HG02798 (cell line): Measurements from ENCODE around the gene ADCY9.
"Not testable (repeated sequence)": the region's sequence is repeated elsewhere in the genome, so short reads cannot be mapped to it uniquely, and the experiment has no call there.

Source experiments
- ATAC-seq: cut with Tn5 transposase; IDR thresholded peaks from one replicate; pipeline ENCODE4 v1.9.1; 2021; ENCODE audit warnings: mild to moderate bottlenecking; ENCODE audit not compliant: unreplicated experiment, poor library complexity

Gene ADCY9

DNA sequence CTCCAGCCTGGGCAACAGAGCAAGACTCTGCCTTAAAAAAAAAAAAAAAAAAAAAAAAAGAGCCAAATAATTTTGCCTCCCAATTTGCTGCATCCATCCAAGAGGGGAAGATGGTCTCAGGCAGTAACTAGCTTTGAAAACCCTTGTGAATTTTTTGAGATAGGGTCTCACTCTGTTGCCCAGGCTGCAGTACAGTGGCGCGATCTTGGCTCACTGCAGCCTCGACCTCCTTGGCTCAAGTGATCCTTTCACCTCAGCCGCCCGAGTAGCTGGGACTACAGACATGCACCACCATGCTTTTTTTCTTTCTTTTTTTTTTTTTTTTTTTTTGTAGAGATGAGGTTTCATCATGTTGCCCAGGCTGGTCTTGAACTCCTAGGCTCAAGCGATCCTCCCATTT, 70.7 kb downstream of the ADCY9 start:
- ATAC-seq: not testable (repeated sequence)

DNA sequence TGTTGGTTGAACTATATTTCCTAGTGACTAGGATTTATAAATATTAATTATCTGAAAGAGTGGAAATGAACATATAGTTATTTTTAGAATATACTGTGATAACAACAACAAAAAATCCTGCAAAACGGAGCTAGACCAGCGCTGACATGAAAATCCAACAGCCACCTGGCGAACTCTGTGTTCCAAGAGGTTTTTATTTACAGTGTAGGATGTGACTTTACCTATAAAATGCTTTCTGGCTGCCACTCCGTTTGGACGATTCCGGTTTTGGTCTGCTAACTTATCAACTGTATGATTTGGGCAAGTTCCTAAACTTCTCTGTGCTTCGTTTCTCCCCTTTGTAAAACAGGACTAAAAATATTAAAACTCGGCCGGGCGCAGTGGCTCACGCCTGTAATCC, 73.7 kb downstream of the ADCY9 start:
- no peak for ATAC-seq

GRCh38 chr16:4038448-4038847, 77.8 kb downstream of the ADCY9 start:
- no peak for ATAC-seq

- ATAC-seq: not testable (repeated sequence)
Observed at GRCh38 chr16:4036952-4037351, 79.3 kb downstream of the ADCY9 start.

GRCh38 chr16:4034963-4035362, 81.3 kb downstream of the ADCY9 start:
- ATAC-seq: no peak

GRCh38 chr16:4033951-4034350, 82.3 kb downstream of the ADCY9 start:
- no peak for ATAC-seq

- ATAC-seq: no peak
Observed at GRCh38 chr16:4032768-4033167, 83.5 kb downstream of the ADCY9 start.

DNA sequence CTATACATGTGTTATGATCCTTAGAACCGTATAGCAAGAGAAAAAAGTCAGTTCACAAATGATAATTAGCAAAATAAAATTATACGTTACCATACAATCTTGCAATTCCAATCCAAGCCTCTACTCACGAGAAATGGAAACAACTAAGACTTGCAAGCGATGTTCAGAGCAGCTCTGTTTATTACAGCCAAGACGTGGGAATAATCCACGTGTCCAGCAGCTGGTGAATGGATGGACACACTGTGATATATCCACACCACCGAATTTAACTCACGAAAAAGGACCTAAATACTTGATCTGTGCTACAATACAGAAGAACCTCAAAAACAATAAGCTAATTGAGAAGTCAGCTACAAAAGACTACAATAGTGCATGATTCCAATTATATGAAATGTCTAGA, 88.1 kb downstream of the ADCY9 start:
- ATAC-seq: no peak

DNA sequence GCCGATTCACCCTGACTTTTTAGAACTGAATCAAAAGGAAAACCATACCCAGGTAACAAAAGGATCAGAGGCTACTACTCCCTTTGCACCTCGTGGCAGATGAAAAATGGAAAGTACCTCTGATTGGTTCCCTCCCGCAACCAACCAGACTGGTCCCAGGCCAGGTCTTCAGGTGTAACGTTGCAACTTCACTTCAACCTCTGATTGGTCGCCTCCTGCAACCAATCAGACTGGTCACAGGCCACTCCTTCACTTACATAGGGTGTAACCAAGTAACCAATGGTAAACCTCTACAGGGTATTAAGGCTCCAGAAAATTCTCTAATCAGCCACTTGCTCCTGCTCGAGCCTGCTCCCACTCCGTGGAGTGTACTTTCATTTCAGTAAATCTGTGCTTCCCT, 89.4 kb downstream of the ADCY9 start:
- ATAC-seq: no peak

DNA sequence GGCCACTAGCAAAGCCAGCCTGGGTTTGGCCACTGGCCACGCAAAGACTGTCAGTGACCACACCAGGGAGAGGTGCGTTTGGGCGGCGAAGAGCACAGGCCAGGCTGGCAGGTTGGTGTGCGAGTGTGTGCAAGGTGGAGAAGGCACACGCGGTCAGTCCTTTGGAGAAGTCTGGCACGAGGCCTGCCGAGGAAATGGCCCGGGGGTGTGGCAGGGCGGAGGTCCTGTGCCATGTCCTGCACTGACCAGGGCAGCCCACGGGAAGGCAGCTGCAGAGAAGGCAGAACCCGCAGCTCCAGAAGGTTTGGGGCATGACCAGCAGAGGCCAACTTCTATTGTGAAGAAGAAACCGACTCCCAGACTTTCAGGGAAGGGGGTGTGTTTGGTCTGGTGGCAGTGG, 90.8 kb downstream of the ADCY9 start:
- no peak for ATAC-seq

DNA sequence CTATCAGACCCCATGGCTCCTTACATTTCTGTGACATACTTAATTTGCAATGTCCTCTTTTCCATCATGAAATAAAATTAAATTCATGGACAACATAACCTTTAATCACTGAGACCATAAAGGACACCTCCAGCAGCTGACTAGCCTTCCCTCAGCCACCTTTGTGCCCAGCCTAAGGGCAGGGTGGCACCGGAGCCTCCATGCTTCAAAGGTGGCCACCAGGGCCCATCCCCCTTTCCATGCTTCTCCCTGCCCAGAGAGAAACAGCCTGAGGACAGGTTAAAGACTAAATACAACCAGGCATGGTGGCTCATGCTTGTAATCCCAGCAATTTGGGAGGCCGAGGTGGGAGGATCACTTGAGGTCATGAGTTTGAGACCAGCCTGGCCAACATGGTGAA, 94.3 kb downstream of the ADCY9 start:
- ATAC-seq: no peak

GRCh38 chr16:4021070-4021779, 95.0 kb downstream of the ADCY9 start:
- ATAC-seq: no peak

GRCh38 chr16:4019371-4019791, 96.9 kb downstream of the ADCY9 start:
- ATAC-seq: no peak

DNA sequence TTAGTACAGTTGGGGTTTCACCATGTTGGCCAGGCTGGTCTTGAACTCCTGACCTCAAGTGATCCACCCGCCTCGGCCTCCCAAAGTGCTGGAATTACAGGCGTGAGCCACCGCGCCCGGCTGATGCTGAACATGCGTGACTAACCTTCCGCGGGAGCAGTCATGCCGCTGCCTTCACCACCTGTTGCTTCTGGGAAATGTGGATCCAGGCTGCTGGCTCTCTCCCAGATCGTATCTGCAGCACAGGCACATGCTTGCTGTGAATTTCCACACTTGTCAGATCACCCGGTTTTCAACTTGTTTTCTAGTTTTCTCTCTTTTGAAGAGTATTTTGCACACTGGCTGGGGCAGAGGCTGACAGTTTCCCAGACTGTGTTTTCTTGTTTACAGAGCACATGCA, 97.9 kb downstream of the ADCY9 start:
- ATAC-seq: no peak

GRCh38 chr16:4017807-4018206, 98.4 kb downstream of the ADCY9 start:
- no peak for ATAC-seq

DNA sequence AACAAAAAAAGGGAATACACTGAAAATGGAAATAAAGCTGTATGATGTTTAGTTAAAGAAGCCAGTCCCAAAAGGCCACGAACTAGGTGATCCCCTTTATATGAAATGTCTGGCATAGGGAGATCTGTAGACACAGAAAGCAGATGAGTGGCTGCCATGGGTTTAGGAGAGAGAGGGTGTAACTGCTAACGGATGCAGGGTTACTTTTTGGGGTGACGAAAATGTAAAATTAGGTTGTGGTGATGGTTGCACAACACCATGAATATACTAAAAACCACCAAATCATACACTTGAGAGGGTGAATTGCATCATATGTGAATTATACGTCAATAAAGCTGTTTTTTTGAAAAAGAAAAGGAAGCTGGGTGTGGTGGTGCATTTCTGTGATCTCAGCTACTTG, 99.6 kb downstream of the ADCY9 start:
- no peak for ATAC-seq

GRCh38 chr16:4016005-4016352, 100.3 kb downstream of the ADCY9 start:
- ATAC-seq: no peak

- no peak for ATAC-seq
Observed at GRCh38 chr16:4015275-4016004, 100.8 kb downstream of the ADCY9 start.

GRCh38 chr16:4011940-4012629, 104.2 kb downstream of the ADCY9 start:
- no peak for ATAC-seq

DNA sequence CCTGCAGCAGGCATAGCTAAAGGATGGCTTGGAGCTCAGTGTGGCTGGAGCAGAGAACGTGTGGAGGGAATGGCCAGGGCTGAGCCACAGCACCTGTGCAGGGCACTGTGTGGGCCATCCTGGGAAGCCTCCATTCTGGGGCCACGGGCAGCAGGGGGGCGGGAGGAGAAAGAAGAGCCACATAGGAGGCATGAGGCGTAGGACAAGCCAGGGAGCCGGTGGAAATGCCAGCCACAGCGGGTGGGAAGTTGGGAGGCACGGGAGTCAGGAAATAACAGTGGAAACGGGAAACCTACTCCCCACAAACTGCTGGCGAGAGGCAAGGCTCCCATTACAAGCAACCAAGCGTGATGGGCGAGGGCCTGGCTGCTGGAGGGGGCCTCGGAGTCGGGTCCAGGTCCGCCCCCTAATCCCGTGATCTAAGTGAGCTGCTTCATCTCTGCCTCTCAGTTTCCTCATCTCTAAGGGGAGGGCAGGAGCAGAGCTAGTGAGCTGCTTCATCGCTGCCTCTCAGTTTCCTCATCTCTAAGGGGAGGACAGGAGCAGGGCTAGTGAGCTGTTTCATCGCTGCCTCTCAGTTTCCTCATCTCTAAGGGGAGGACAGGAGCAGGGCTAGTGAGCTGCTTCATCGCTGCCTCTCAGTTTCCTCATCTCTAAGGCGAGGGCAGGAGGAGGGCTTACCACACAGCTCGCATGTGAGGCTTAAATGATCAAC, 104.9 kb downstream of the ADCY9 start:
- ATAC-seq: no peak
